Psoas muscle (tissue), 8 donors: ENCODE data around the gene SLC16A7. TPM values are rescaled to one million over a fixed set of nuclear protein-coding genes. Genes with fewer than 3 reads are reported as not detected.

ENCODE experiments used
- ATAC-seq, 4 donors: fragments of 200-7000 bp; cut with Tn5 transposase; one replicate each; pipeline ENCODE4 v1.9.1; 2020; ENCODE audit warnings: moderate library complexity in 3 of 4, mild to moderate bottlenecking in 2 of 4
- DNase-seq, 2 donors: peaks; one replicate each; pipeline ENCODE4 v3.0.0-alpha.2; 2020
- H3K27ac ChIP-seq: fragments of 200-600 bp; one replicate; pipeline ENCODE4 v1.8.0; 2022
- H3K27me3 ChIP-seq, 3 donors: fragments of 200-600 bp in 1 of 3; one replicate each; pipeline versions ENCODE4 v1.6.1 to v1.8.0; 2013 to 2022; ENCODE audit warnings: low read length in 2 of 3, mild to moderate bottlenecking in 2 of 3, moderate library complexity in 1 of 3; ENCODE audit not compliant: insufficient read depth in 3 of 3
- H3K36me3 ChIP-seq, 2 donors: fragments of 200-600 bp in 1 of 2; one replicate each; pipeline versions ENCODE4 v1.6.1 to v1.8.0; 2013 to 2022; ENCODE audit warnings: low read depth in 1 of 2, mild to moderate bottlenecking in 1 of 2, moderate library complexity in 1 of 2; ENCODE audit not compliant: insufficient read depth in 1 of 2
- H3K4me1 ChIP-seq: fragments of 200-600 bp; one replicate; pipeline ENCODE4 v1.8.0; 2022
- H3K4me3 ChIP-seq: fragments of 200-600 bp; one replicate; pipeline ENCODE4 v1.8.0; 2022; ENCODE audit warnings: mild to moderate bottlenecking
- H3K9me3 ChIP-seq: fragments of 200-600 bp; one replicate; pipeline ENCODE4 v1.8.0; 2022
- CTCF ChIP-seq: fragments of 200-600 bp; IDR thresholded peaks from one replicate; pipeline ENCODE4 v1.8.0; 2022; ENCODE audit warnings: antibody characterized with exemption
- WGBS, 3 donors: extraction: QIAGEN DNeasy Blood & Tissue Kit; methylation state at CpG; one replicate each; pipeline versions ENCODE4 v1.1.6 to v1.1.7; 2013; 5-methylcytosine and 5-hydroxymethylcytosine counted together
- intact Hi-C, 2 donors: fragments of 100-400 bp; cut with DNase I; formaldehyde crosslinking; loops; one replicate each; pipeline versions ENCODE4 v1.11.0 to v1.14.2; 2022
- polyA plus RNA-seq, 3 donors: library from polyadenylated mRNA; stranded (reverse); fragments of 200-250 nt; gene quantifications; one replicate each; pipeline ENCODE4 v1.2.3, GENCODE V29; 2013
- total RNA-seq, 4 donors: library from RNA; stranded (reverse); fragmentation: NEBNext Ultra II Directional in 2 of 4; extraction: Animal tissue kit (Norgen Biotek cat#: 25700) in 2 of 4; gene quantifications; one replicate each; pipeline versions ENCODE4 v1.2.1 to v1.2.4, GENCODE V29; 2021 to 2023
- donor health status: healthy with polysubstance abuse.
- donor health status: DM: no; HTN: no; CAD: no; lungs with moderate emphysema.
- donor health status: Bipolar disorder and iron deficiency.
- donor health status: healthy.
- donor health status: DM: yes; HTN: yes; CAD: no.
- donor health status: DM: no; HTN: no; CAD: no.
- donor health status: DM: no; HTN: no; CAD: no.
- donor health status: DM: yes; HTN: yes; CAD: no.

Gene SLC16A7
- total and polyA plus RNA-seq, 7 donors: 0.49 to 27.4 (median 5.0) TPM

GRCh38 chr12:59699421-59700152, 103.8 kb downstream of the SLC16A7 start:
- Histone ChIP-seq H3K27ac (no peak overlapping the region), H3K4me3 (no peak overlapping the region), H3K4me1 (no peaks in the 10 kb centered on the region), H3K36me3 (no peaks in the 10 kb centered on the region), H3K27me3 (no peaks in the 10 kb centered on the region), H3K9me3 (no peaks in the 10 kb centered on the region)
- ATAC-seq: peak in 3 of 4 donors; percentile 23 to 73 (median 42)
- intact Hi-C loops: no loop called here
- WGBS, 3 donors: 61 to 67% (median 65%) methylated on average over 2 of the region's 2 CpGs
- no peak for DNase-seq
- TF ChIP-seq CTCF: no peak

GRCh38 chr12:59700153-59700450, 104.3 kb downstream of the SLC16A7 start:
- no peaks in the 10 kb centered on the region for H3K27me3 ChIP-seq
- no peaks in the 10 kb centered on the region for H3K9me3 ChIP-seq
- no peak overlapping the region for H3K27ac ChIP-seq
- no peak for TF ChIP-seq CTCF
- 34 to 50% (median 42%) methylated on average over 1 of the region's 1 CpG for WGBS, 3 donors
- intact Hi-C loops: no loop called here
- no peaks in the 10 kb centered on the region for H3K4me1 ChIP-seq
- no peaks in the 10 kb centered on the region for H3K36me3 ChIP-seq
- H3K4me3 ChIP-seq: no peak overlapping the region
- ATAC-seq: no peak
- no peak for DNase-seq

- intact Hi-C loops: no loop called here
- no peak overlapping the region for H3K27ac ChIP-seq
- no peak for ATAC-seq
- H3K27me3 ChIP-seq: no peaks in the 10 kb centered on the region
- H3K4me1 ChIP-seq: no peaks in the 10 kb centered on the region
- no peaks in the 10 kb centered on the region for H3K36me3 ChIP-seq
- no peak overlapping the region for H3K4me3 ChIP-seq
- DNase-seq: no peak
- TF ChIP-seq CTCF: no peak
- no peaks in the 10 kb centered on the region for H3K9me3 ChIP-seq
Observed at GRCh38 chr12:59708064-59708463, 112.2 kb downstream of the SLC16A7 start.

- Histone ChIP-seq H3K36me3 (no peaks in the 10 kb centered on the region), H3K9me3 (no peaks in the 10 kb centered on the region), H3K4me3 (no peak overlapping the region), H3K27ac (no peak overlapping the region), H3K4me1 (no peaks in the 10 kb centered on the region), H3K27me3 (no peaks in the 10 kb centered on the region)
- ATAC-seq: no peak
- WGBS, 3 donors: 81 to 88% (median 86%) methylated on average over 1 of the region's 1 CpG
- TF ChIP-seq CTCF: no peak
- intact Hi-C loops: no loop called here
- DNase-seq: no peak
Observed at GRCh38 chr12:59708484-59708883, 112.7 kb downstream of the SLC16A7 start.

- Histone ChIP-seq H3K27ac (no peak overlapping the region), H3K36me3 (no peaks in the 10 kb centered on the region), H3K4me3 (no peak overlapping the region), H3K9me3 (no peaks in the 10 kb centered on the region), H3K27me3 (no peaks in the 10 kb centered on the region), H3K4me1 (no peaks in the 10 kb centered on the region)
- DNase-seq (no peak), ATAC-seq (no peak)
- 44 to 95% (median 94%) methylated on average over 1 of the region's 1 CpG for WGBS, 3 donors
- intact Hi-C loops: no loop called here
- no peak for TF ChIP-seq CTCF
Observed at GRCh38 chr12:59710004-59710628, 114.3 kb downstream of the SLC16A7 start.
